ENCODE results near the gene SLAMF9.

SLAMF9 gene

GRCh38 chr1:159932296-159933285 lies 21.4 kb downstream of the SLAMF9 start:
- no peak for DNase-seq

GRCh38 chr1:159931795-159932173 lies 22.3 kb downstream of the SLAMF9 start:
- DNase-seq = no peak

DNA sequence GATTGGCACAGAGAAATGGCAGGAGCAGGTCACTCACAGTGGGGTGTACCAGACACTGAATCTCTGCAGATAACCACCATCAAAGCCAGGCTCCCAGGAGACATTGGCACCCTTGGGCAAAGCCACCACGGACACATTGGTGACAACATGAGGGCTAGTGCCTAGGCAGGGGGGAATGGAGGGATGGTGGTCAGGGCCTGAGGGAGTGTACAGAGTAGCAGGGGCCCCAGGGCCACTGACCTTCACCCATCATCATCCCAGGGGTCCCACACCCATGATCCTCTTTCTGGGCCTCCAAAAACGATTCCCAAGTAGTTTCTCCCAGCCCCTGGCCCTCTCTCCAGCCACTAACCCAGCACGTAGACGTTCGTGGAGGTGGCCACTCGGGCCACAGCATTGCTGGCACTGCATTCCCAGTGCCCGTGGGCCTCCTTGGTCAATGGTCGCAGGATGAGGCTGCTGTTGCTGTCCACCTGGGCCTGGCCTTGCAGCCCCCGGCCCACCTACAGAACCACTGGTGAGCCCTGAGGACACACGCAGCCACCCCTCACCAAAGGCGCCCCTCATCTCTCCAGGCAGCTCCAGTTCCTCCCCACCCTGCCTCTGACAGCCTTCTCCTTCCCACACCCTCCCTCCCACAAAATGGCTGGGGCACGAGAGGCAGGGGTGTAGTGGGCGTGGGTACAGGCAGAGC lies 22.8 kb downstream of the SLAMF9 start:
- DNase-seq = no peak

- DNase-seq = no peak
Observed at GRCh38 chr1:159930634-159931033, 23.4 kb downstream of the SLAMF9 start.

DNA sequence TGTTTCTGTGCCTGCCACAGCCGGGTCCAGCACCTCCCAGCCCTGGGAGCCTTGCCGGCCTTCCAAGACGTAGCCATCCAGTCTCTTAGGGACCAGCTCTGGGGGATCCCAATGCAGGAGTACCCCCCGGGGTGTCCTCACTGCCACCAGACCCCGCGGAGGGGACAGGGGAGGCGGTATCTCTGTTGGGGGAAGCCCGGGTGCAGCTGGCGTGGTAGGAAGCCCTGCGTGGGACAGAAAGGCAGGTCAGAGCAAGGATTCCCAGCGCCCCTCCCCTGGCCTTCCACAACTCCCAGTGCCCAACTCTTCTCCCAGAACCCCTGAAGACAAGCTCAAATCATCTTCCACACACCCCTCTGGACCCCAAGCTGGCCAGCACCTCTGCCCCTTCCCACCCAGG lies 23.8 kb downstream of the SLAMF9 start:
- no peak for DNase-seq

- no peak for DNase-seq
Observed at GRCh38 chr1:159929155-159930051, 24.6 kb downstream of the SLAMF9 start.

- no peak for DNase-seq
Observed at GRCh38 chr1:159928491-159929050, 25.5 kb downstream of the SLAMF9 start.

- DNase-seq = no peak
Observed at GRCh38 chr1:159927849-159928431, 26.1 kb downstream of the SLAMF9 start.

GRCh38 chr1:159927211-159927848 lies 26.7 kb downstream of the SLAMF9 start:
- no peak for DNase-seq

GRCh38 chr1:159925719-159926078 lies 28.3 kb downstream of the SLAMF9 start:
- DNase-seq = no peak

GRCh38 chr1:159924791-159925718 lies 29.0 kb downstream of the SLAMF9 start, which contains the start of gene TAGLN2:
Gene TAGLN2, minus strand, starts transcription at chr1:159925507. Its CDS starts 4,998 bp downstream, at chr1:159920509.
- DNase-seq = peak; percentile 93

DNA sequence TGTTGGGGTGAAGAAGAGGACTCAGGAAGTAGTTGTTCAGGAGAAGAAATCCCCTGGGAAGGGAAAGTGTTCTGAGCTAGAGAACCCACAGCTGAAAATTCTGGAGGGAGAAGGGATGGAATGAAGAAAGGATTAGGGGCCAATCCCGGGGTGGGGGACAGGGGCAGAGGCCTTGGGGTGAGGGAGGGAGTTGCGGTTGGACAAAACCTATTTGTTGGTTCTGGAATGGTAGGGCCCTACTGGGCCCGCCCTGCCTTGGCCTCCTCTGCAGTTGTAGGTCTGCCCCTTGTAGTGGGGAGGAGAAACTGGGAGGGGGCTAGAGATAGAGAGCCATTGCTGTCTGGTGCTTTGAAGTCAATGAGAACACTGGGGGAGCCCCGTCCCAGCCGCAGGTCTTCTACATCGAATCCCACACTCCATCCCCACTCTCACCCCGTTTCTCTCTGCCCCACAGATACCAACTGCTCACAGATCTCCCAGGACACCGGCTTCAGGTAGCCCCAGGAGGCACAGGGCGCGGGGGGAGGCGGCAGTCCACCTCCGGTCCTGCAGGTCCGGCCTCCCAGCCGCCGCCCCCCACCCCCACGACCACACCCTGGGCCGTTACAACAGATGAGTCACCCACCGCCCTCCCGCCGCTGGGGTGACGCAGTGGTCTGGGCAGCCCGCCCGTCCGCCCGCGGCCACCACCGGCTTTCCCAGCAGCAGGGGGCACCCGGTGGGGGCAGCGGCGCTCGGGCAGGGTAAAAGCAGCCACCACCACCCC lies 29.8 kb downstream of the SLAMF9 start:
- peak; percentile 71 for DNase-seq

GRCh38 chr1:159923203-159924024 lies 30.6 kb downstream of the SLAMF9 start:
- DNase-seq = peak; percentile 84

- DNase-seq = no peak
Observed at GRCh38 chr1:159922511-159923202, 31.4 kb downstream of the SLAMF9 start.

DNA sequence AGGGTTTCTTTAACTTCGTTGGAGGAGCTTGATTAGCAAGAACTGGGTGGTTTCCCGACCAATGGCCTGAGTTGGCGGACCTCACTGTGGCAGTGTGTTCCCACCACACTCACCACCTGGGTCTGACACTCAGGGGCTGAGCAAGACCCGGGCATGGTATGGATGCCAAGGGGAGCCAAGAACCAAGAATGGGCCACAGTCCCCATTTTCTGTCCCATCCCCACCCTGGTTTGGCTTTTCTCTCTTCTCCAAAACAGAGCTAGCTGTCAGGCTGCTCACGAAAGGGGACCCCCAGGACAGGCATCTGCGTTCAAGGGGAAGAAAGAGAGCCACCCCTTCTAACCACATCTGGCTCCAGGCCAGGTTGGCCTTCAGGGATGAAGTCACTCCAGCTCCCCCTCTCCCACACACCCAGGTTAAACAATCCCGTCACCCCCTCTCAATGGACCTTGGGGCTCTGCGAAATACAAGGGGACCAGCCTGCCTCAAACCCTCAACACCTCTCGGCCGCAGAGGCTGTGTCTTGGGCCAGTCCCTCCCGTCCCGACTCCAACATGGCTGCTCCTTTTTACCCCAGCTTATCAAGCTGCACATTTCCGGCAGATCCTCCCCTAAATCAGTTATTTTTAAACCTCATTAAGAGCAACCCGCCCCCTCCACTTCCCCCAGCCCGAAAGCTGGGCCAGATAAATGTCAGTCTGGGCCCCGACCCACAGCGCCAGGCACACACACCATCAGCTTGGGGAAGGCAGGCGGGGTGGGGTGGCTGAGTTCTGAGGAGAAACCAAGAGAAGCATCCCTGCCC lies 32.1 kb downstream of the SLAMF9 start:
- no peak for DNase-seq

DNA sequence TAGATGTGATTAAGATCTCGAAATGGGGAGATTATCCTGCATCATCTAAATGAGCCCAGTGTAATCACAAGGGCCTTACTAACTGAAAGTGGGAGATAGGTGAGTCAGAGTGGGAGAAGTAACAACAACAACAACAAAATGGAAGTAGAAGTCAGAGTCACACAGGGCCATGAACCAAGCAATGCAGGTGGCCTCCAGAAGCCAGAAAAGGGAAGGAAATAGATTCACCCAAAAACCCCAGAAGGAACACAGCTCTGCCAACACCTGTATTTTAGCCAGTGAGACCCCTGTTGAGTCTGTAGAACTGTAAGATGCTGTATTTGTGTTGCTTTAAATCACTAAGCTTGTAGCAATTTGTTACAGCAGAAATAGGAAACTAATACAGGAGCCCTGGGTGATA lies 32.8 kb downstream of the SLAMF9 start:
- DNase-seq = peak; percentile 63

- DNase-seq = no peak
Observed at GRCh38 chr1:159920651-159921050, 33.4 kb downstream of the SLAMF9 start.
